ENCODE data around the gene NRTN. TPM values are rescaled to one million over a fixed set of nuclear protein-coding genes. Genes with fewer than 3 reads are reported as not detected.

NRTN gene
- total and polyA plus RNA-seq, 10 donors = 0.29 to 2.3 (median 0.32) TPM; not detected in 5

- intact Hi-C loops (cut with DNase I; ENCODE audit: low total_unique reads) = no loop called here
- peak in 1 of 11 experiments; percentile 2 for TF ChIP-seq CTCF (IDR thresholded peaks at IDR 0.05 in 8 of 11, conservative IDR thresholded peaks at IDR 0.05 in 3 of 11)
- peak in 1 of 3 donors; percentile 57 for TF ChIP-seq POLR2A (IDR thresholded peaks at IDR 0.05)
- TF ChIP-seq POLR2AphosphoS5 (IDR thresholded peaks at IDR 0.05) = peak; percentile 95 to 97 (median 96)
- Histone ChIP-seq H3K27ac (peak within 1 kb of the TSS; percentile 88 to 99 (median 99)), H3K4me1 (peaks cover 6 to 23% (median 11%) of the 10 kb centered on the region in 6 donors), H3K4me3 (peak within 1 kb of the TSS; percentile 40 to 94 (median 86)), H3K27me3 (replicated peaks in 1 of 7) (no peaks in the 10 kb centered on the region), H3K9me3 (peaks cover 0 to 3% (median 0%) of the 10 kb centered on the region in 8 donors), H3K36me3 (peaks cover 3 to 44% (median 42%) of the 10 kb centered on the region in 6 donors)
- 11 to 16% (median 11%) methylated on average over 49 to 72 of the region's 72 CpGs for WGBS, 5 donors
- peak; percentile 98 for DNase-seq
These were observed 14.0 kb upstream of the NRTN start, which contains the start of gene DUS3L for GRCh38 chr19:5790559-5791520. Gene DUS3L (minus strand): TSS chr19:5791163. CDS start chr19:5791141, 22 bp downstream.

- WGBS, 5 donors = 93 to 97% (median 94%) methylated on average over 18 of the region's 18 CpGs
- intact Hi-C loops (cut with DNase I; ENCODE audit: low total_unique reads) = no loop called here
- Histone ChIP-seq H3K4me1 (peaks cover 6 to 23% (median 11%) of the 10 kb centered on the region in 6 donors), H3K27me3 (replicated peaks in 1 of 7) (no peaks in the 10 kb centered on the region), H3K36me3 (peaks cover 3 to 30% (median 28%) of the 10 kb centered on the region in 6 donors), H3K27ac (no peak overlapping the region), H3K9me3 (peaks cover 0 to 3% (median 0%) of the 10 kb centered on the region in 8 donors), H3K4me3 (no peak overlapping the region)
- no peak for DNase-seq
- TF ChIP-seq POLR2A (IDR thresholded peaks at IDR 0.05) = no peak
- no peak for TF ChIP-seq POLR2AphosphoS5 (IDR thresholded peaks at IDR 0.05)
- no peak for TF ChIP-seq CTCF (IDR thresholded peaks at IDR 0.05 in 8 of 11, conservative IDR thresholded peaks at IDR 0.05 in 3 of 11)
These were observed 12.6 kb upstream of the NRTN start for GRCh38 chr19:5792224-5792623.

DNA sequence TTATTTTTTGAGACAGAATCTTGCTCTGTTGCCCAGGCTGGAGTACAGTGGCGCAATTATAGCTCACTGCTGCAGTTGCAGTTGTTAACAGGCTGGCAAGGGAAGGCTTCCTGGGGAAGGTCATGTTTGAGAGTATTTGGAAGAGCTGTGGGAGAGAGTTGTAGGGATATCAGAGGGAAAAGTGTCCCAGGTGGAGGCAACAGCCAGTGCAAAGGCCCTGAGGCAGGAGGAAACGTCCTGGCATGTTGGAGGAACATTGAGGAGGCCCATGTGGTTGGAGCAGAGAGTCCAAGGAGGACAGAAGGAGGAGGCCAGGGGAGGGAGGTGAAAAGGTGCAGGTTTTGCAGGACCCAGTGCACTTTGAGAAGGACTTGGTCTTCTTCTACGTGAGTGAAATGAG is 11.7 kb upstream of the NRTN start:
- Histone ChIP-seq H3K4me3 (no peak overlapping the region), H3K9me3 (peaks cover 0 to 3% (median 0%) of the 10 kb centered on the region in 8 donors), H3K27ac (no peak overlapping the region), H3K4me1 (peaks cover 6 to 23% (median 11%) of the 10 kb centered on the region in 6 donors), H3K36me3 (peaks cover 3 to 21% (median 19%) of the 10 kb centered on the region in 6 donors), H3K27me3 (replicated peaks in 1 of 7) (peaks cover 0 to 9% (median 0%) of the 10 kb centered on the region in 7 donors)
- intact Hi-C loops (cut with DNase I; ENCODE audit: low total_unique reads) = no loop called here
- WGBS, 5 donors = 85 to 93% (median 86%) methylated on average over 3 of the region's 3 CpGs
- DNase-seq = no peak
- TF ChIP-seq CTCF (IDR thresholded peaks at IDR 0.05 in 8 of 11, conservative IDR thresholded peaks at IDR 0.05 in 3 of 11) (no peak), POLR2AphosphoS5 (IDR thresholded peaks at IDR 0.05) (no peak), POLR2A (IDR thresholded peaks at IDR 0.05) (no peak)

Measured in spleen (tissue), 11 donors.